WTC11 (cell line): Measurements from ENCODE around the gene ASPM. TPM values are rescaled to one million over a fixed set of nuclear protein-coding genes. Genes with fewer than 3 reads are reported as not detected.
A peak's percentile ranks its signal among the peaks of the same experiment; 100 is the strongest.

Source experiments
- ATAC-seq: fragments of 200-7000 bp; cut with Tn5 transposase; 2 replicates; pipeline ENCODE4 v1.10.0; 2021; ENCODE audit warnings: mild to moderate bottlenecking, moderate library complexity
- CTCF ChIA-PET: fragments of 300-600 bp; sonication (Branson Sonifier 250); formaldehyde crosslinking; loops from one replicate; lab custom pipeline; 2021; ENCODE audit warnings: antibody characterized with exemption; lab: Charles Lee
- POLR2A ChIA-PET: fragments of 350-600 bp; sonication (Branson Sonifier 250); formaldehyde crosslinking; loops from one replicate; lab custom pipeline; 2021; ENCODE audit warnings: antibody characterized with exemption; lab: Charles Lee
- DNase-seq: peaks from one replicate; pipeline ENCODE4 v3.0.0; 2021; ENCODE audit warnings: low spot score
- H3K27ac Mint-ChIP-seq: 2 replicates; pipeline ENCODE4 v1.8.0; 2021; ENCODE audit warnings: mixed read lengths
- H3K27me3 Mint-ChIP-seq: 2 replicates; pipeline ENCODE4 v1.8.0; 2021; ENCODE audit warnings: low read depth, mild to moderate bottlenecking, moderate library complexity, mixed read lengths
- H3K36me3 Mint-ChIP-seq: 2 replicates; pipeline ENCODE4 v1.8.0; 2021; ENCODE audit warnings: mixed read lengths
- H3K4me1 Mint-ChIP-seq: 2 replicates; pipeline ENCODE4 v1.8.0; 2022; ENCODE audit warnings: mixed read lengths
- H3K4me3 Mint-ChIP-seq: 2 replicates; pipeline ENCODE4 v1.8.0; 2021; ENCODE audit warnings: mild to moderate bottlenecking, moderate library complexity, mixed read lengths
- H3K9me3 Mint-ChIP-seq: 2 replicates; pipeline ENCODE4 v1.8.0; 2021; ENCODE audit warnings: mixed read lengths
- ELF4 ChIP-seq: sonication (generic); formaldehyde crosslinking; IDR thresholded peaks from 2 replicates; pipeline ENCODE4 v1.8.1; 2022; ENCODE audit warnings: low read depth, mild to moderate bottlenecking, moderate library complexity, missing genetic modification reagents
- FOXJ3 ChIP-seq: sonication (generic); formaldehyde crosslinking; IDR thresholded peaks from 2 replicates; pipeline ENCODE4 v1.9.0; 2021; ENCODE audit warnings: missing genetic modification reagents, mild to moderate bottlenecking, borderline replicate concordance
- FOXP1 ChIP-seq: sonication (generic); formaldehyde crosslinking; IDR thresholded peaks from 2 replicates; pipeline ENCODE4 v1.8.0; 2022; ENCODE audit warnings: missing genetic modification reagents, mild to moderate bottlenecking, moderate library complexity, borderline replicate concordance
- FOXP4 ChIP-seq: sonication (generic); formaldehyde crosslinking; IDR thresholded peaks from 2 replicates; pipeline ENCODE4 v1.8.0; 2022; ENCODE audit warnings: mild to moderate bottlenecking, missing genetic modification reagents
- GABPB1 ChIP-seq: sonication (generic); formaldehyde crosslinking; IDR thresholded peaks from 2 replicates; pipeline ENCODE4 v1.8.1; 2023; ENCODE audit warnings: mild to moderate bottlenecking, missing genetic modification reagents
- GTF2I ChIP-seq: fragments of 250-450 bp; sonication (Bioruptor Pico); conservative IDR thresholded peaks from 2 replicates; pipeline ENCODE4 v1.4.0; 2021; ENCODE audit warnings: mild to moderate bottlenecking
- MAX ChIP-seq: sonication (generic); formaldehyde crosslinking; IDR thresholded peaks from 2 replicates; pipeline ENCODE4 v1.8.0; 2022; ENCODE audit warnings: mild to moderate bottlenecking, missing genetic modification reagents
- NFATC4 ChIP-seq: fragments of 250-450 bp; sonication (Bioruptor Pico); IDR thresholded peaks from 2 replicates; pipeline ENCODE4 v1.9.0; 2021; ENCODE audit warnings: mild to moderate bottlenecking
- NFYB ChIP-seq: sonication (generic); formaldehyde crosslinking; conservative IDR thresholded peaks from 2 replicates; pipeline ENCODE4 v1.8.0; 2022; ENCODE audit warnings: low read depth, missing genetic modification reagents
- NR1H2 ChIP-seq: sonication (generic); formaldehyde crosslinking; IDR thresholded peaks from 2 replicates; pipeline ENCODE4 v1.9.0; 2021; ENCODE audit warnings: mild to moderate bottlenecking, moderate library complexity, missing genetic modification reagents
- NR3C1 ChIP-seq: sonication (generic); formaldehyde crosslinking; conservative IDR thresholded peaks from 2 replicates; pipeline ENCODE4 v1.8.1; 2023; ENCODE audit warnings: low read depth, mild to moderate bottlenecking, missing genetic modification reagents
- RELA ChIP-seq: sonication (generic); formaldehyde crosslinking; IDR thresholded peaks from 2 replicates; pipeline ENCODE4 v1.8.1; 2022; ENCODE audit warnings: missing genetic modification reagents, mild to moderate bottlenecking, borderline replicate concordance
- SMAD4 ChIP-seq: sonication (generic); formaldehyde crosslinking; IDR thresholded peaks from 2 replicates; pipeline ENCODE4 v1.8.0; 2022; ENCODE audit warnings: mild to moderate bottlenecking, missing genetic modification reagents
- SOX15 ChIP-seq: fragments of 250-450 bp; sonication (Bioruptor Pico); IDR thresholded peaks from 2 replicates; pipeline ENCODE4 v1.9.0; 2021; ENCODE audit warnings: mild to moderate bottlenecking
- TEAD4 ChIP-seq: sonication (generic); formaldehyde crosslinking; IDR thresholded peaks from 2 replicates; pipeline ENCODE4 v1.8.0; 2022; ENCODE audit warnings: mild to moderate bottlenecking, missing genetic modification reagents
- TP53 ChIP-seq: sonication (generic); formaldehyde crosslinking; IDR thresholded peaks from 2 replicates; pipeline ENCODE4 v1.8.1; 2023; ENCODE audit warnings: mild to moderate bottlenecking, missing genetic modification reagents
- ZNF423 ChIP-seq: fragments of 250-450 bp; sonication (Bioruptor Pico); IDR thresholded peaks from 2 replicates; pipeline ENCODE4 v2.1.2; 2022; ENCODE audit warnings: mild to moderate bottlenecking, moderate library complexity
- total RNA-seq: library from RNA; stranded (reverse); gene quantifications from 3 replicates; pipeline ENCODE4 v1.2.3, GENCODE V29; 2021
- TF ChIP-seq, protein P1 (sequence below): sonication (generic); formaldehyde crosslinking; IDR thresholded peaks from 2 replicates; pipeline ENCODE4 v1.8.1; 2022; ENCODE audit warnings: mild to moderate bottlenecking, moderate library complexity, missing genetic modification reagents
- TF ChIP-seq, protein P2 (sequence below): sonication (generic); formaldehyde crosslinking; IDR thresholded peaks from 2 replicates; pipeline ENCODE4 v1.8.1; 2023; ENCODE audit warnings: mild to moderate bottlenecking, missing genetic modification reagents, moderate library complexity
- TF ChIP-seq, protein P3 (sequence below): sonication (generic); formaldehyde crosslinking; IDR thresholded peaks from 2 replicates; pipeline ENCODE4 v1.8.1; 2022; ENCODE audit warnings: low read depth, missing genetic modification reagents, borderline replicate concordance
- TF ChIP-seq, protein P4 (sequence below): sonication (generic); formaldehyde crosslinking; IDR thresholded peaks from 2 replicates; pipeline ENCODE4 v1.8.0; 2022; ENCODE audit warnings: mild to moderate bottlenecking, missing genetic modification reagents
- TF ChIP-seq, protein P5 (sequence below): fragments of 250-450 bp; sonication (Bioruptor Pico); IDR thresholded peaks from 2 replicates; pipeline ENCODE4 v1.9.0; 2021; ENCODE audit warnings: moderate library complexity, mild to moderate bottlenecking, inconsistent platforms, borderline replicate concordance
- TF ChIP-seq, protein P6 (sequence below): sonication (generic); formaldehyde crosslinking; IDR thresholded peaks from 2 replicates; pipeline ENCODE4 v1.8.0; 2023; ENCODE audit warnings: missing genetic modification reagents

The ASPM gene
- total RNA-seq, 1 experiment from 2014 or later: 44.5 TPM

DNA sequence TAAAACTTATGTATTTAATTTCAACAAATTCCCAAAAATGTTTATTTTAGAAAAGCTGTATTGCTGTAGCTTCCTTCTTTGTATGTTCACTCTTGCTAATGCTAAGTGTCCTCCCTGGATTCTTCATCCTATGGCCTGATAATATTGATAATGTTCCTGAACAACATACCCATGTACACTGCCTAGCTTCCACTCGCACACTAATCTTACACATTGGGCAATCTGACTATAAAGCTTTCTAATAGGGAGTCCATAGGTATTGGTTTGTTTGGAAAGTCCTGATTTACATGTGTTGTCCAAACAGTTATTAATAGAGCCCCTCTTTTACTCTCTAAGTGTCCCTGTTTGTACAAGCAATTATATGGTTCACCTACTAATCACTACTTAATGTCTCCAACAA is 80.2 kb downstream of the ASPM start (continued):
- TF ChIP-seq, protein P1, sequence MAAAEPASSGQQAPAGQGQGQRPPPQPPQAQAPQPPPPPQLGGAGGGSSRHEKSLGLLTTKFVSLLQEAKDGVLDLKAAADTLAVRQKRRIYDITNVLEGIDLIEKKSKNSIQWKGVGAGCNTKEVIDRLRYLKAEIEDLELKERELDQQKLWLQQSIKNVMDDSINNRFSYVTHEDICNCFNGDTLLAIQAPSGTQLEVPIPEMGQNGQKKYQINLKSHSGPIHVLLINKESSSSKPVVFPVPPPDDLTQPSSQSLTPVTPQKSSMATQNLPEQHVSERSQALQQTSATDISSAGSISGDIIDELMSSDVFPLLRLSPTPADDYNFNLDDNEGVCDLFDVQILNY: no peak
- TF ChIP-seq NR3C1 (CRISPR knock-in tag) (no peak), TEAD4 (CRISPR knock-in tag) (no peak), TP53 (no peak), NR1H2 (CRISPR knock-in tag) (no peak), MAX (CRISPR knock-in tag) (no peak), SOX15 (CRISPR knock-in tag) (no peak), GABPB1 (no peak)
- TF ChIP-seq, protein P2, sequence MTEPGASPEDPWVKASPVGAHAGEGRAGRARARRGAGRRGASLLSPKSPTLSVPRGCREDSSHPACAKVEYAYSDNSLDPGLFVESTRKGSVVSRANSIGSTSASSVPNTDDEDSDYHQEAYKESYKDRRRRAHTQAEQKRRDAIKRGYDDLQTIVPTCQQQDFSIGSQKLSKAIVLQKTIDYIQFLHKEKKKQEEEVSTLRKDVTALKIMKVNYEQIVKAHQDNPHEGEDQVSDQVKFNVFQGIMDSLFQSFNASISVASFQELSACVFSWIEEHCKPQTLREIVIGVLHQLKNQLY (CRISPR knock-in tag): no peak

- ATAC-seq (no peak), DNase-seq (no peak)
- peaks cover 5% of the 10 kb centered on the region for H3K36me3 Mint-ChIP-seq
- ChIA-PET CTCF (interaction anchor here (0.6 kb wide), 1 partner anchor 375 kb away, joined by 4 read pairs; no protein-coding TSS in a partner anchor), POLR2A (no interaction called here)
- H3K27me3 Mint-ChIP-seq: no peaks in the 10 kb centered on the region
- H3K9me3 Mint-ChIP-seq: peaks cover 19% of the 10 kb centered on the region
- no peak overlapping the region for H3K4me3 Mint-ChIP-seq
- no peak overlapping the region for H3K27ac Mint-ChIP-seq
- H3K4me1 Mint-ChIP-seq: no peaks in the 10 kb centered on the region
- TF ChIP-seq FOXP1 (CRISPR knock-in tag) (no peak), ZNF423 (no peak), NFATC4 (CRISPR knock-in tag) (no peak), ELF4 (CRISPR knock-in tag) (no peak)
- TF ChIP-seq, protein P3, sequence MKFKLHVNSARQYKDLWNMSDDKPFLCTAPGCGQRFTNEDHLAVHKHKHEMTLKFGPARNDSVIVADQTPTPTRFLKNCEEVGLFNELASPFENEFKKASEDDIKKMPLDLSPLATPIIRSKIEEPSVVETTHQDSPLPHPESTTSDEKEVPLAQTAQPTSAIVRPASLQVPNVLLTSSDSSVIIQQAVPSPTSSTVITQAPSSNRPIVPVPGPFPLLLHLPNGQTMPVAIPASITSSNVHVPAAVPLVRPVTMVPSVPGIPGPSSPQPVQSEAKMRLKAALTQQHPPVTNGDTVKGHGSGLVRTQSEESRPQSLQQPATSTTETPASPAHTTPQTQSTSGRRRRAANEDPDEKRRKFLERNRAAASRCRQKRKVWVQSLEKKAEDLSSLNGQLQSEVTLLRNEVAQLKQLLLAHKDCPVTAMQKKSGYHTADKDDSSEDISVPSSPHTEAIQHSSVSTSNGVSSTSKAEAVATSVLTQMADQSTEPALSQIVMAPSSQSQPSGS (CRISPR knock-in tag): no peak
- TF ChIP-seq, protein P4, sequence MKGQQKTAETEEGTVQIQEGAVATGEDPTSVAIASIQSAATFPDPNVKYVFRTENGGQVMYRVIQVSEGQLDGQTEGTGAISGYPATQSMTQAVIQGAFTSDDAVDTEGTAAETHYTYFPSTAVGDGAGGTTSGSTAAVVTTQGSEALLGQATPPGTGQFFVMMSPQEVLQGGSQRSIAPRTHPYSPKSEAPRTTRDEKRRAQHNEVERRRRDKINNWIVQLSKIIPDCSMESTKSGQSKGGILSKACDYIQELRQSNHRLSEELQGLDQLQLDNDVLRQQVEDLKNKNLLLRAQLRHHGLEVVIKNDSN (CRISPR knock-in tag): no peak
Measured at GRCh38 chr1:197065559-197065958, 80.9 kb downstream of the ASPM start.

GRCh38 chr1:197063212-197063611 is 83.3 kb downstream of the ASPM start:
- Mint-ChIP-seq H3K9me3 (no peaks in the 10 kb centered on the region), H3K36me3 (no peaks in the 10 kb centered on the region), H3K27me3 (no peaks in the 10 kb centered on the region), H3K27ac (no peak overlapping the region), H3K4me3 (no peak overlapping the region), H3K4me1 (no peaks in the 10 kb centered on the region)
- ATAC-seq (peak; percentile 72), DNase-seq (no peak)
- TF ChIP-seq GTF2I (CRISPR knock-in tag) (no peak), SOX15 (CRISPR knock-in tag) (no peak), FOXJ3 (no peak), ZNF423 (no peak), NFYB (CRISPR knock-in tag) (no peak), RELA (CRISPR knock-in tag) (no peak), ELF4 (CRISPR knock-in tag) (no peak), FOXP4 (no peak), SMAD4 (CRISPR knock-in tag) (no peak)
- TF ChIP-seq, protein P5, sequence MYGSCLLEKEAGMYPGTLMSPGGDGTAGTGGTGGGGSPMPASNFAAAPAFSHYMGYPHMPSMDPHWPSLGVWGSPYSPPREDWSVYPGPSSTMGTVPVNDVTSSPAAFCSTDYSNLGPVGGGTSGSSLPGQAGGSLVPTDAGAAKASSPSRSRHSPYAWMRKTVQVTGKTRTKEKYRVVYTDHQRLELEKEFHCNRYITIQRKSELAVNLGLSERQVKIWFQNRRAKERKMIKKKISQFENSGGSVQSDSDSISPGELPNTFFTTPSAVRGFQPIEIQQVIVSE: no peak
- TF ChIP-seq, protein P1: no peak
- TF ChIP-seq, protein P6, sequence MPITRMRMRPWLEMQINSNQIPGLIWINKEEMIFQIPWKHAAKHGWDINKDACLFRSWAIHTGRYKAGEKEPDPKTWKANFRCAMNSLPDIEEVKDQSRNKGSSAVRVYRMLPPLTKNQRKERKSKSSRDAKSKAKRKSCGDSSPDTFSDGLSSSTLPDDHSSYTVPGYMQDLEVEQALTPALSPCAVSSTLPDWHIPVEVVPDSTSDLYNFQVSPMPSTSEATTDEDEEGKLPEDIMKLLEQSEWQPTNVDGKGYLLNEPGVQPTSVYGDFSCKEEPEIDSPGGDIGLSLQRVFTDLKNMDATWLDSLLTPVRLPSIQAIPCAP (CRISPR knock-in tag): no peak
- ChIA-PET CTCF (interaction anchor here (0.7 to 1.1 kb wide), 2 partner anchors 340 to 473 kb away, joined by 3 read pairs; no protein-coding TSS in a partner anchor), POLR2A (no interaction called here)
